ENCODE results near the gene NRXN2.

The NRXN2 gene

GRCh38 chr11:64661614-64662013 is 61.4 kb downstream of the NRXN2 start:
- no peaks in the 10 kb centered on the region for H3K79me2 ChIP-seq (ENCODE audit: low read length)

GRCh38 chr11:64661146-64661545 is 61.9 kb downstream of the NRXN2 start:
- Histone ChIP-seq H3K9me3 (replicated peaks; ENCODE audit: insufficient read depth, low read length) (no peaks in the 10 kb centered on the region), H3K9me2 (replicated peaks; ENCODE audit: insufficient read depth, low read length) (no peaks in the 10 kb centered on the region), H2AFZ (ENCODE audit: low read length) (no peak overlapping the region), H3K36me3 (replicated peaks; ENCODE audit: insufficient read depth, low read length) (no peaks in the 10 kb centered on the region), H3F3A (ENCODE audit: insufficient read depth, low read length) (no peaks in the 10 kb centered on the region), H3K9ac (ENCODE audit: low read length) (no peak overlapping the region), H3K79me2 (ENCODE audit: low read length) (no peaks in the 10 kb centered on the region), H4K20me1 (ENCODE audit: insufficient read depth, low read length) (no peaks in the 10 kb centered on the region), H3K4me1 (ENCODE audit: low read length) (no peaks in the 10 kb centered on the region), H3K27ac (ENCODE audit: low read length) (no peak overlapping the region), H3K4me3 (ENCODE audit: low read length) (no peak overlapping the region), H3K27me3 (replicated peaks; ENCODE audit: insufficient read depth, low read length) (peaks cover 80% of the 10 kb centered on the region), H3K4me2 (ENCODE audit: low read depth, low read length) (no peak overlapping the region)
- DNase-seq = no peak
- TF ChIP-seq EZH2phosphoT487 (IDR thresholded peaks at IDR 0.05; ENCODE audit: low read length) = no peak
- no peak for TF ChIP-seq EZH2 (optimal IDR thresholded peaks at IDR 0.05; ENCODE audit: low read depth, low read length)
- TF ChIP-seq CTCF (IDR thresholded peaks at IDR 0.05; ENCODE audit: low read length) = no peak

More at GRCh38 chr11:64661614-64662013, 61.4 kb downstream of the NRXN2 start:
- DNase-seq = no peak
- H3K4me1 ChIP-seq (ENCODE audit: low read length) = no peaks in the 10 kb centered on the region
- H2AFZ ChIP-seq (ENCODE audit: low read length) = no peak overlapping the region
- H4K20me1 ChIP-seq (ENCODE audit: insufficient read depth, low read length) = no peaks in the 10 kb centered on the region
- H3K9me2 ChIP-seq (replicated peaks; ENCODE audit: insufficient read depth, low read length) = no peaks in the 10 kb centered on the region
- H3K27me3 ChIP-seq (replicated peaks; ENCODE audit: insufficient read depth, low read length) = peaks cover 80% of the 10 kb centered on the region
- no peak overlapping the region for H3K4me3 ChIP-seq (ENCODE audit: low read length)
- H3K9ac ChIP-seq (ENCODE audit: low read length) = no peak overlapping the region
- no peak overlapping the region for H3K4me2 ChIP-seq (ENCODE audit: low read depth, low read length)
- H3K27ac ChIP-seq (ENCODE audit: low read length) = no peak overlapping the region
- H3F3A ChIP-seq (ENCODE audit: insufficient read depth, low read length) = no peaks in the 10 kb centered on the region
- no peaks in the 10 kb centered on the region for H3K36me3 ChIP-seq (replicated peaks; ENCODE audit: insufficient read depth, low read length)
- H3K9me3 ChIP-seq (replicated peaks; ENCODE audit: insufficient read depth, low read length) = no peaks in the 10 kb centered on the region
- TF ChIP-seq EZH2 (optimal IDR thresholded peaks at IDR 0.05; ENCODE audit: low read depth, low read length) = no peak

DNA sequence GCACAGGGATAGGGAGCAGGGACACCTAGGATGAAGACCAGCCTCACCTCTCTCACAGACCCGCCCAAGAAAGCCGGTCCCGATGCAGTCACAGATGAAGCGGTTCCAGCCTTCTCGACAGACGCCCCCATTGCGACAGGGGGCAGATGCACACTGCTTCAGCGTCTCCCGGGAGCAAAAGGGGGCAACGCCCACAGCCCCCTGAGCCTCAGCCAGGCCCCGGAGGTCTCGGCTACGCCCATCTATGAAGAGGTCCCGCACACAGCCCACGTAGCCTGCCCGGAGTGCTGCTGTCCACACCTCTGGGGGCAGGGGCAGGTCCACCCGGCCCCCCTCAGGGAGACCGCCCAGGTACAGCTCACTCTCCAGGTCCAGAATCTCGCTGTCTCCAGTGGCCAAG is 62.3 kb downstream of the NRXN2 start:
- Histone ChIP-seq H3K4me3 (ENCODE audit: low read length) (no peak overlapping the region), H3K4me1 (ENCODE audit: low read length) (no peaks in the 10 kb centered on the region), H3K9ac (ENCODE audit: low read length) (no peak overlapping the region), H3F3A (ENCODE audit: insufficient read depth, low read length) (no peaks in the 10 kb centered on the region), H3K4me2 (ENCODE audit: low read depth, low read length) (no peak overlapping the region), H2AFZ (ENCODE audit: low read length) (no peak overlapping the region), H3K9me3 (replicated peaks; ENCODE audit: insufficient read depth, low read length) (no peaks in the 10 kb centered on the region), H3K36me3 (replicated peaks; ENCODE audit: insufficient read depth, low read length) (no peaks in the 10 kb centered on the region), H3K27me3 (replicated peaks; ENCODE audit: insufficient read depth, low read length) (peaks cover 78% of the 10 kb centered on the region), H4K20me1 (ENCODE audit: insufficient read depth, low read length) (no peaks in the 10 kb centered on the region), H3K79me2 (ENCODE audit: low read length) (no peaks in the 10 kb centered on the region), H3K9me2 (replicated peaks; ENCODE audit: insufficient read depth, low read length) (no peaks in the 10 kb centered on the region), H3K27ac (ENCODE audit: low read length) (no peak overlapping the region)
- no peak for TF ChIP-seq CTCF (IDR thresholded peaks at IDR 0.05; ENCODE audit: low read length)
- TF ChIP-seq EZH2phosphoT487 (IDR thresholded peaks at IDR 0.05; ENCODE audit: low read length) = no peak
- TF ChIP-seq EZH2 (optimal IDR thresholded peaks at IDR 0.05; ENCODE audit: low read depth, low read length) = no peak
- DNase-seq = no peak

- no peaks in the 10 kb centered on the region for H3K36me3 ChIP-seq (replicated peaks; ENCODE audit: insufficient read depth, low read length)
- H3K4me1 ChIP-seq (ENCODE audit: low read length) = no peaks in the 10 kb centered on the region
- H3K79me2 ChIP-seq (ENCODE audit: low read length) = no peaks in the 10 kb centered on the region
- H4K20me1 ChIP-seq (ENCODE audit: insufficient read depth, low read length) = no peaks in the 10 kb centered on the region
- H3K27me3 ChIP-seq (replicated peaks; ENCODE audit: insufficient read depth, low read length) = peaks cover 78% of the 10 kb centered on the region
- DNase-seq = no peak
- no peaks in the 10 kb centered on the region for H3K9me2 ChIP-seq (replicated peaks; ENCODE audit: insufficient read depth, low read length)
- TF ChIP-seq CTCF (IDR thresholded peaks at IDR 0.05; ENCODE audit: low read length) (no peak), EZH2phosphoT487 (IDR thresholded peaks at IDR 0.05; ENCODE audit: low read length) (no peak), EZH2 (optimal IDR thresholded peaks at IDR 0.05; ENCODE audit: low read depth, low read length) (no peak)
- no peak overlapping the region for H3K4me3 ChIP-seq (ENCODE audit: low read length)
- H2AFZ ChIP-seq (ENCODE audit: low read length) = no peak overlapping the region
- no peak overlapping the region for H3K4me2 ChIP-seq (ENCODE audit: low read depth, low read length)
- no peaks in the 10 kb centered on the region for H3F3A ChIP-seq (ENCODE audit: insufficient read depth, low read length)
- no peak overlapping the region for H3K27ac ChIP-seq (ENCODE audit: low read length)
- H3K9me3 ChIP-seq (replicated peaks; ENCODE audit: insufficient read depth, low read length) = no peaks in the 10 kb centered on the region
- no peak overlapping the region for H3K9ac ChIP-seq (ENCODE audit: low read length)
Measured at GRCh38 chr11:64660205-64660604, 62.8 kb downstream of the NRXN2 start.

Data from MM.1S (cell line).